ENCODE measurements around the gene RRM2.

DNA sequence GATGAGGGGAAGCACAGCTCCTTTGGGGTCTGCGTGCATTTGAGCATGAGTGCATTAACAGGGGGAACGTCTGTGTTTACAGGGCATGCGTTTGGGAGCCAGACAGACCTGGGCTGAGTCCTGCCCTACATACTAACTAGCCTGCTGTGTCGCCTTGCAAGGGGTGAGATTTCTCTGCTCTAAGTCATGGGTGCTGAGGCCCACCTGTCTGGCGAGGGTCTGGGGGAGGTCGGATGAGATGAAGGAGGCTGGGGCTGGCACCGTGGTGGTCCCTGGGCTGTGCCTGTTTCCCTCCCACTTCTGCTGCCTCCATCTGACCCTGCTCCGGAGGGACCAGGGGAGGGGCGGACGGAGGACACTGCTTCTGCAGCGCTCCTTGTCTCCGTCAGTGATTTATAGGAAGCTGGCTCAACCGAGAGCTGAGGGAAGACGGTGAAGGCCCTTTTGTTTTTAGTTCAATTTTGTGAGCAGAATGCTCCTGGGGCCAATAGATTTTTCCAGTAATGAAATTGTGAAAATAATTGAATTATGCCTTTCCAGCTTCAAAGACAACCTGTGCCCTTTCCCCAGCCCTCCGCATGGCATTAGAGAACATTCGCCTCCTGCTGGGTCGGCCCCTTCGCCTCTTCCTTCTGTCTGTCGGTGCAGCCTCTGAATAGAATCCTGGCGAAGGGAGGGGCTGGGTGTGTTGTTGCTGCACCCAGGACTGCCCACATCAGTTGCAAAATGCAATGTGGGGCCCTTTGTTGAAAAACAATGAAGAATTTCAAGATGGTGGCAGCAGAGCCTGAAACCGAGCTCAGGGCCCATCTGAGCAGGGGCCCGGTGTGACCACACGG is 49.7 kb downstream of the RRM2 start:
- no peak for TF ChIP-seq ZNF146 (tag by site-specific recombination; IDR thresholded peaks at IDR 0.05)
- TF ChIP-seq ZNF16 (tag by site-specific recombination; IDR thresholded peaks at IDR 0.05; ENCODE audit: low read depth) = no peak
- TF ChIP-seq, protein P1, sequence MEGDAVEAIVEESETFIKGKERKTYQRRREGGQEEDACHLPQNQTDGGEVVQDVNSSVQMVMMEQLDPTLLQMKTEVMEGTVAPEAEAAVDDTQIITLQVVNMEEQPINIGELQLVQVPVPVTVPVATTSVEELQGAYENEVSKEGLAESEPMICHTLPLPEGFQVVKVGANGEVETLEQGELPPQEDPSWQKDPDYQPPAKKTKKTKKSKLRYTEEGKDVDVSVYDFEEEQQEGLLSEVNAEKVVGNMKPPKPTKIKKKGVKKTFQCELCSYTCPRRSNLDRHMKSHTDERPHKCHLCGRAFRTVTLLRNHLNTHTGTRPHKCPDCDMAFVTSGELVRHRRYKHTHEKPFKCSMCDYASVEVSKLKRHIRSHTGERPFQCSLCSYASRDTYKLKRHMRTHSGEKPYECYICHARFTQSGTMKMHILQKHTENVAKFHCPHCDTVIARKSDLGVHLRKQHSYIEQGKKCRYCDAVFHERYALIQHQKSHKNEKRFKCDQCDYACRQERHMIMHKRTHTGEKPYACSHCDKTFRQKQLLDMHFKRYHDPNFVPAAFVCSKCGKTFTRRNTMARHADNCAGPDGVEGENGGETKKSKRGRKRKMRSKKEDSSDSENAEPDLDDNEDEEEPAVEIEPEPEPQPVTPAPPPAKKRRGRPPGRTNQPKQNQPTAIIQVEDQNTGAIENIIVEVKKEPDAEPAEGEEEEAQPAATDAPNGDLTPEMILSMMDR (tag by site-specific recombination; IDR thresholded peaks at IDR 0.05) = no peak
- no peak for TF ChIP-seq PBX3 (CRISPR knock-in tag; IDR thresholded peaks at IDR 0.05)
- TF ChIP-seq REPIN1 (tag by site-specific recombination; IDR thresholded peaks at IDR 0.05; ENCODE audit: low read depth) = no peak

All from HEK293 (cell line).